ENCODE measurements around the gene CCDC74A.
"Not testable (repeated sequence)": the region's sequence is repeated elsewhere in the genome, so short reads cannot be mapped to it uniquely, and the experiment has no call there.

CCDC74A gene

DNA sequence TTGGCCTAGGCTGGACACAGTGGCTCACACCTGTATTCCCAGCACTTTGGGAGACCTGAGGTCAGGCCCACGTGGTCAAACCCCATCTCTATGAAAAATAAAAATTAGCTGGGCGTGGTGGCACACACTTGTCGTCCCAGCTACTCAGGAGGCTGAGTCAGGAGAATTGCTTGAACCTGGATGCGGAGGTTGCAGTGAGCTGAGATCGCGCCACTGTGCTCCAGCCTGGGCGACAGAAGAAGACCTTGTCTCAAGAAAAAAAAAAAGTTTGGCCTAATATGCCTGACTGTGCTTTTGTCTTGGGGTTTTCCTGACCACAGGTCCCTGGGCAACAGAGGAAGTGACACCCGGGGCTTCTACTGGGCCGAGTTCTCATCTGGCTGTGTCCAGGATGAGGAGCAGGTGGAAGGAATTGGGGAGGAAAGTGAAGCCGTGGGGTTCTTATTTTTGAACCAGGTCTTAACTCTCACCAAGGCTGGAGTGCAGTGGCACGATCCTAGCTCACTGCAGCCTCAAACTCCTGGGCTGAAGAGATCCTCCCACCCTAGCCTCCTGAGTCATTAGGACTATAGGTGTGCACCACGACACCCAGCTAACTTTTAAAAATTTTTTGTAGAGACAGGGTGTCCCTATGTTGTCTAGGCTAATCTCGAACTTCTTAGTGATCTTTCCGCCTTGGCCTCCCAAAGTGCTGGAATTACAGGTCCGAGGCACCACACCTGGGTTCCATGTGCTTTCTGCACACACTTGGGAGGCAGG, 13.1 kb upstream of the CCDC74A start:
- H3K9me3 ChIP-seq (ENCODE audit: control insufficient read depth, low read length); H3K4me3 ChIP-seq (ENCODE audit: low read length); H3K4me1 ChIP-seq (ENCODE audit: control insufficient read depth, insufficient read depth, low read length); H3K9ac ChIP-seq (ENCODE audit: low read length); H3K27me3 ChIP-seq (ENCODE audit: control insufficient read depth, insufficient read depth, low read length); H3K36me3 ChIP-seq (ENCODE audit: control insufficient read depth, insufficient read depth, low read length): not testable (repeated sequence)

DNA sequence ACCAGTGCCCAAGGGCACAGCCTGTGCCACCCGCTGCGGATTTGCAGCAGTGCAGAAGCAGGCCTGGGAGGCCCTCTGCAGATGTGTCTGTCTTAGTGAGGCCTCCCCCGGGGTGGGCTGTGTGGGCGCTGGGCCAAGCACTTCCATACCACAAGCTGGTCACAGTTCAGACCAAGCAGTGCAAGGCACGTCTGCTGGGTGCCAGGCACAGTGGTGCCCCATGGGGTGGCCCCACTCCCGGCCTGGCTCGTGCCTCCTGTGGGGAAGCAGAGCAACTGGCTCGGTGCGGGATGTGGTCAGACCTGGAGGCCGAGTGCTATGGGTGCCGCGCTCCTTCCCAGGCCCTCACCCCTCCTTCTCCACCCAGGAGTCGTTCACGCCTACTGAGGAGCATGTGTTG, 12.5 kb upstream of the CCDC74A start:
- H3K27me3 ChIP-seq (ENCODE audit: control insufficient read depth, insufficient read depth, low read length); H3K9ac ChIP-seq (ENCODE audit: low read length); H3K4me1 ChIP-seq (ENCODE audit: control insufficient read depth, insufficient read depth, low read length); H3K9me3 ChIP-seq (ENCODE audit: control insufficient read depth, low read length); H3K4me3 ChIP-seq (ENCODE audit: low read length); H3K36me3 ChIP-seq (ENCODE audit: control insufficient read depth, insufficient read depth, low read length): not testable (repeated sequence)

DNA sequence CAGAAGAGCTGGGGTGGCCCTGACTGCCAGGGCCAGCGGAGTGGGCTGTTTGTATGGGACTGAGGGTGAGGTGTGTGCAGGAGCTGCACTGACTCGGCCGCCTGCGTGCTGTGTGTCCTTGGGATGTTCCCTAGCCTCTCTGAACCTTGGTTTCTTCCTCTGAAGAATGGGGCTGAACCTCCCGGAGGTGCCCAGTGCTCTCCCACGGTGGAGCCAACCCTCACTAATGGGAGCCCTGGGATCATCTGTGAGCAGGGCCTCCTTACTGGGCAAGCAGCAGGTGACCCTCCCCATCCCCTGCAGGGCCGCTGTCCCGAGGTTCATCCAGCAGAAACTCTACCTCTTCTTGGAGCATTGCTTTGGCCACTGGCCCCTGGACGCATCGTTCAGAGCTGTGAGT, 11.7 kb upstream of the CCDC74A start:
- H3K36me3 ChIP-seq (ENCODE audit: control insufficient read depth, insufficient read depth, low read length): no peaks in the 10 kb centered on the region

DNA sequence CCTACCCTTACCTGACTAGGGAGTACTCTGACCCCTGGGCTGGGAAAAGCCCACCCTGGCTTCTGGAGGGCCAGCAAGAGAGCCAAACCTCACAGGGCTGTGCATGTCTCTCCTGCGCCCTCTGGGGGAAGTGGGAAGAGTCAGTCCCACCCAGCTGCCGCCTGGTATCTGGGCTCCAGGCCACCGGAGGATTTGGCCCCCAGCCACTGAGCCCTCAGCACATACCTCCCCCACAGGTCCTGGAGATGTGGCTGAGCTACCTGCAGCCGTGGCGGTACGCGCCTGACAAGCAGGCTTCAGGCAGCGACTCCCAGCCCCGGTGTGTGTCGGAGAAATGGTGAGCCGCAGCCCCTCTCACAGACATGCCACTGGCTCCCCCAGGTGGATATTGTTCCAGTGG, 11.1 kb upstream of the CCDC74A start:
- H3K27me3 ChIP-seq (ENCODE audit: control insufficient read depth, insufficient read depth, low read length); H3K9ac ChIP-seq (ENCODE audit: low read length); H3K9me3 ChIP-seq (ENCODE audit: control insufficient read depth, low read length); H3K4me3 ChIP-seq (ENCODE audit: low read length); H3K4me1 ChIP-seq (ENCODE audit: control insufficient read depth, insufficient read depth, low read length); H3K36me3 ChIP-seq (ENCODE audit: control insufficient read depth, insufficient read depth, low read length): not testable (repeated sequence)

More for the DNA sequence above, 11.7 kb upstream of the CCDC74A start:
- Histone ChIP-seq H3K4me3 (ENCODE audit: low read length) (no peak overlapping the region), H3K9me3 (ENCODE audit: control insufficient read depth, low read length) (no peaks in the 10 kb centered on the region), H3K27me3 (ENCODE audit: control insufficient read depth, insufficient read depth, low read length) (no peaks in the 10 kb centered on the region), H3K4me1 (ENCODE audit: control insufficient read depth, insufficient read depth, low read length) (no peaks in the 10 kb centered on the region), H3K9ac (ENCODE audit: low read length) (no peak overlapping the region)

DNA sequence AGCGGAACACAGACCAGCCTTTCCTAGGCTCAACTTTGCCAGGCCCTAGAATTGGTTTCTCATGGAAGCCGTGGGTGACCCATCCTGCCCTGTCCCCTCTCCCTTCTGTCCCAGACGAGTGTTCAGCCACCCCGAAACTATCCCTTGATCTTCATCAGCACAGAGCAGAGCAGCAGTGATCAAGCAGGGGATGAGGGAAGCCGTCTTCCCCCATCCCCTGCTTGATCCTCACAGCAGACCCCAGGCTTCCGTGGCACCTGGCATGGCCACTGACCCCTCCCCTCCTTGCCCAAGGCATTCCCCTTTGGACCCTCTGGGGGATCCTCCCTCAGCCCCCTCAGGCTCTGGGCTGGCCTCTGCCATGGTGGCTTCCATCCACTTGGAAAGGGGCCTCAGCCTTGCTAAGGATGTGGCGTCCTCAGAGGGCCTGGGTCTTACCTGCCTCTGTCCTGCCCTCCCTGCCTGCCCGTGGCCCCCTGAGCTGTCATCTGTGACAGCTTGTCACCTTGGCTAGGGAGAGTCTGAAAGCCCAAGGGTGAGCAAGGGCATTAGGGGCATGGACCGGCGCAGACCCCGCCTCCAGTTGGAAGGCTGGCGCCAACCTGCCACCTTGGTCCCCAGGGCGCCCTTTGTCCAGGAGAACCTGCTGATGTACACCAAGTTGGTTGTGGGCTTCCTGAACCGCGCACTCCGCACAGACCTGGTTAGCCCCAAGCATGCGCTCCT, 10.4 kb upstream of the CCDC74A start:
- Histone ChIP-seq H3K36me3 (ENCODE audit: control insufficient read depth, insufficient read depth, low read length) (no peaks in the 10 kb centered on the region), H3K4me1 (ENCODE audit: control insufficient read depth, insufficient read depth, low read length) (no peaks in the 10 kb centered on the region), H3K27me3 (ENCODE audit: control insufficient read depth, insufficient read depth, low read length) (no peaks in the 10 kb centered on the region), H3K9ac (ENCODE audit: low read length) (no peak overlapping the region), H3K4me3 (ENCODE audit: low read length) (no peak overlapping the region), H3K9me3 (ENCODE audit: control insufficient read depth, low read length) (no peaks in the 10 kb centered on the region)

GRCh38 chr2:131517856-131518255, 9.8 kb upstream of the CCDC74A start:
- H3K9ac ChIP-seq (ENCODE audit: low read length); H3K36me3 ChIP-seq (ENCODE audit: control insufficient read depth, insufficient read depth, low read length): not testable (repeated sequence)

DNA sequence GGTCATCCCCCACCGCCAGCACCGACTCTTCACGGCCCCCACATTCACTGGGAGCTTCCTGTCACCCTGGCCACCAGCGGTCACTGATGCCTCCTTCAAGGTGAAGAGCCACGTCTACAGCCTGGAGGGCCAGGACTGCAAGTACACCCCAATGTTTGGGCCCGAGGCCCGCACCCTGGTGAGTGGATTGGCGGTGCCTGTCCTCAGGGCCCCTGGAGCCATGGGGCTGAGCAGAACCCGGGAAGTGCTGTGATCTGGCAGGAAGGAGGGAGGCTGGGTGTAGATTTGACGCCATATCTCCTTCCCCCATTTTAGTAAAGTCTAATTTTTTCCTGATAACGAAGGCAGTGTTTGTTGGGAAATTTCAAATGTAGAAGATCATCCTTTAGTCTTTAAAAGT, 9.2 kb upstream of the CCDC74A start:
- not testable (repeated sequence) for H3K9me3 ChIP-seq (ENCODE audit: control insufficient read depth, low read length); H3K9ac ChIP-seq (ENCODE audit: low read length); H3K4me3 ChIP-seq (ENCODE audit: low read length); H3K27me3 ChIP-seq (ENCODE audit: control insufficient read depth, insufficient read depth, low read length); H3K36me3 ChIP-seq (ENCODE audit: control insufficient read depth, insufficient read depth, low read length); H3K4me1 ChIP-seq (ENCODE audit: control insufficient read depth, insufficient read depth, low read length)

More at GRCh38 chr2:131517856-131518255, 9.8 kb upstream of the CCDC74A start:
- H3K9me3 ChIP-seq (ENCODE audit: control insufficient read depth, low read length); H3K4me3 ChIP-seq (ENCODE audit: low read length); H3K4me1 ChIP-seq (ENCODE audit: control insufficient read depth, insufficient read depth, low read length); H3K27me3 ChIP-seq (ENCODE audit: control insufficient read depth, insufficient read depth, low read length): not testable (repeated sequence)

GRCh38 chr2:131519466-131519865, 8.2 kb upstream of the CCDC74A start:
- no peaks in the 10 kb centered on the region for H3K4me1 ChIP-seq (ENCODE audit: control insufficient read depth, insufficient read depth, low read length)
- no peaks in the 10 kb centered on the region for H3K36me3 ChIP-seq (ENCODE audit: control insufficient read depth, insufficient read depth, low read length)
- H3K9ac ChIP-seq (ENCODE audit: low read length): no peak overlapping the region
- H3K4me3 ChIP-seq (ENCODE audit: low read length): no peak overlapping the region
- no peaks in the 10 kb centered on the region for H3K27me3 ChIP-seq (ENCODE audit: control insufficient read depth, insufficient read depth, low read length)
- no peaks in the 10 kb centered on the region for H3K9me3 ChIP-seq (ENCODE audit: control insufficient read depth, low read length)

DNA sequence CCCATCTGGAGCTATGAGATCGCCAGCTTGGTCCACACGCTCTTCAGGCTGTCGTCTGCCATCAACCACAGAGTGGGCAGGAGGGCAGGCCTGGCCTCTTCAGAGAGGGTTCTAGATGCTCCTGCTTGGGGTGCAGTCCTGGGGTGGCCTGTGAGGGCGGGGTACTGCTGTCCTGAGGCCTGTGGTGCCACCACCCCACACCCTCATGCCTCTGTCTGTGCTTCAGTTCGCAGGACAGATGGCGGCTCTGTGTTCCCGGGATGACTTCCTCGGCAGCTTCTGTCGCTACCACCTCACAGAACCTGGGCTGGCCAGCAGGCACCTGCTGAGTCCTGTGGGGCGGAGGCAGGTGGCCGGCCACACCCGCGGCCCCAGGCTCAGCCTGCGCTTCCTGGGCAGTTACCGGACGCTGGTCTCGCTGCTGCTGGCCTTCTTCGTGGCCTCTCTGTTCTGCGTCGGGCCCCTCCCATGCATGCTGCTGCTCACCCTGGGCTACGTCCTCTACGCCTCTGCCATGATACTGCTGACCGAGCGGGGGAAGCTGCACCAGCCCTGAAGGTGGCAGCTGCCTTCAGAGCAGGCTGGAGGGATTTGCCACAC, 7.7 kb upstream of the CCDC74A start:
- H3K9me3 ChIP-seq (ENCODE audit: control insufficient read depth, low read length); H3K27me3 ChIP-seq (ENCODE audit: control insufficient read depth, insufficient read depth, low read length); H3K9ac ChIP-seq (ENCODE audit: low read length); H3K36me3 ChIP-seq (ENCODE audit: control insufficient read depth, insufficient read depth, low read length); H3K4me3 ChIP-seq (ENCODE audit: low read length); H3K4me1 ChIP-seq (ENCODE audit: control insufficient read depth, insufficient read depth, low read length): not testable (repeated sequence)

GRCh38 chr2:131520526-131520925, 7.2 kb upstream of the CCDC74A start:
- Histone ChIP-seq H3K9me3 (ENCODE audit: control insufficient read depth, low read length) (no peaks in the 10 kb centered on the region), H3K36me3 (ENCODE audit: control insufficient read depth, insufficient read depth, low read length) (no peaks in the 10 kb centered on the region), H3K4me1 (ENCODE audit: control insufficient read depth, insufficient read depth, low read length) (no peaks in the 10 kb centered on the region)

GRCh38 chr2:131521524-131521923, 6.2 kb upstream of the CCDC74A start:
- not testable (repeated sequence) for H3K27me3 ChIP-seq (ENCODE audit: control insufficient read depth, insufficient read depth, low read length); H3K9me3 ChIP-seq (ENCODE audit: control insufficient read depth, low read length); H3K9ac ChIP-seq (ENCODE audit: low read length); H3K4me1 ChIP-seq (ENCODE audit: control insufficient read depth, insufficient read depth, low read length); H3K36me3 ChIP-seq (ENCODE audit: control insufficient read depth, insufficient read depth, low read length); H3K4me3 ChIP-seq (ENCODE audit: low read length)

More at GRCh38 chr2:131520526-131520925, 7.2 kb upstream of the CCDC74A start:
- H3K4me3 ChIP-seq (ENCODE audit: low read length): no peak overlapping the region
- no peak overlapping the region for H3K9ac ChIP-seq (ENCODE audit: low read length)
- H3K27me3 ChIP-seq (ENCODE audit: control insufficient read depth, insufficient read depth, low read length): no peaks in the 10 kb centered on the region

GRCh38 chr2:131521961-131522781, 5.5 kb upstream of the CCDC74A start:
- Histone ChIP-seq H3K9ac (ENCODE audit: low read length) (no peak overlapping the region), H3K4me1 (ENCODE audit: control insufficient read depth, insufficient read depth, low read length) (no peaks in the 10 kb centered on the region), H3K4me3 (ENCODE audit: low read length) (no peak overlapping the region), H3K27me3 (ENCODE audit: control insufficient read depth, insufficient read depth, low read length) (no peaks in the 10 kb centered on the region), H3K36me3 (ENCODE audit: control insufficient read depth, insufficient read depth, low read length) (no peaks in the 10 kb centered on the region), H3K9me3 (ENCODE audit: control insufficient read depth, low read length) (no peaks in the 10 kb centered on the region)

Measured in mucosa of stomach (tissue), 1 donor.